HG02973 (cell line): ENCODE results near the gene CDH23.

ENCODE experiments used
- ATAC-seq: cut with Tn5 transposase; IDR thresholded peaks from one replicate; pipeline ENCODE4 v1.9.1; 2021; ENCODE audit warnings: moderate library complexity; ENCODE audit not compliant: unreplicated experiment

CDH23 gene

GRCh38 chr10:71671994-71672946 is 275.6 kb downstream of the CDH23 start:
- ATAC-seq: no peak

- no peak for ATAC-seq
Measured at GRCh38 chr10:71675295-71675970, 278.7 kb downstream of the CDH23 start.

- ATAC-seq: no peak
Measured at GRCh38 chr10:71677261-71677660, 280.5 kb downstream of the CDH23 start.

- no peak for ATAC-seq
Measured at GRCh38 chr10:71678057-71678805, 281.5 kb downstream of the CDH23 start.

GRCh38 chr10:71679425-71679824 is 282.7 kb downstream of the CDH23 start:
- ATAC-seq: no peak

- ATAC-seq: no peak
Measured at GRCh38 chr10:71681977-71682376, 285.3 kb downstream of the CDH23 start.

GRCh38 chr10:71683301-71683700 is 286.6 kb downstream of the CDH23 start:
- no peak for ATAC-seq

- no peak for ATAC-seq
Measured at GRCh38 chr10:71684356-71685173, 287.8 kb downstream of the CDH23 start.

GRCh38 chr10:71685554-71686232 is 289.0 kb downstream of the CDH23 start:
- ATAC-seq: no peak

GRCh38 chr10:71687077-71687476 is 290.4 kb downstream of the CDH23 start:
- no peak for ATAC-seq

GRCh38 chr10:71687480-71687879 is 290.8 kb downstream of the CDH23 start:
- no peak for ATAC-seq

GRCh38 chr10:71688256-71688655 is 291.5 kb downstream of the CDH23 start:
- no peak for ATAC-seq

GRCh38 chr10:71690094-71690720 is 293.5 kb downstream of the CDH23 start:
- no peak for ATAC-seq

GRCh38 chr10:71691405-71691804 is 294.7 kb downstream of the CDH23 start:
- no peak for ATAC-seq

GRCh38 chr10:71692598-71693306 is 296.0 kb downstream of the CDH23 start:
- ATAC-seq: no peak

- ATAC-seq: no peak
Measured at GRCh38 chr10:71693377-71693776, 296.7 kb downstream of the CDH23 start.

- no peak for ATAC-seq
Measured at GRCh38 chr10:71694039-71694501, 297.4 kb downstream of the CDH23 start.

- ATAC-seq: peak; percentile 63
Measured at GRCh38 chr10:71694567-71694968, 297.8 kb downstream of the CDH23 start.
